B cell (primary cell): ENCODE measurements around the gene CDK8. TPM values are rescaled to one million over a fixed set of nuclear protein-coding genes. Genes with fewer than 3 reads are reported as not detected.

Source experiments
- ATAC-seq: fragments of 200-7000 bp; cut with Tn5 transposase; one replicate; pipeline ENCODE4 v1.10.0; 2021; ENCODE audit warnings: low read depth, mild to moderate bottlenecking, moderate number of reproducible peaks, moderate library complexity
- CTCF ChIA-PET: fragments of 350-600 bp; sonication (Branson Sonifier 250); formaldehyde crosslinking; loops from one replicate; lab custom pipeline; 2021; ENCODE audit warnings: antibody characterized with exemption, inconsistent platforms; lab: Charles Lee
- POLR2A ChIA-PET: fragments of 350-600 bp; sonication (Branson Sonifier 250); formaldehyde crosslinking; loops from one replicate; lab custom pipeline; 2021; ENCODE audit warnings: antibody characterized with exemption; lab: Charles Lee
- DNase-seq: peaks from one replicate; pipeline ENCODE4 v3.0.0; 2013
- H2AFZ ChIP-seq: 2 replicates; pipeline ENCODE4 v1.6.1; 2012; ENCODE audit warnings: mild to moderate bottlenecking, low read depth, low read length; ENCODE audit not compliant: insufficient read depth, poor library complexity, severe bottlenecking
- H3K27ac ChIP-seq, 2 donors: 1 replicate in 1 of 2; 2 replicates in 1 of 2; pipeline ENCODE4 v1.5.1; 2012 to 2013; ENCODE audit warnings: low read length in 2 of 2, mild to moderate bottlenecking in 2 of 2, moderate library complexity in 1 of 2
- H3K27me3 ChIP-seq, 4 experiments: fragments of 200-600 bp in 1 of 4; sonication (generic) in 1 of 4; replicated peaks in 1 of 4; 1 replicate in 2 of 4; 2 replicates in 2 of 4; pipeline versions ENCODE4 v1.6.1 to v1.7.0; 2013 to 2016; ENCODE audit warnings: low read length in 3 of 4, mild to moderate bottlenecking in 2 of 4, mixed read lengths in 1 of 4, moderate library complexity in 1 of 4; ENCODE audit not compliant: insufficient read depth in 4 of 4, control insufficient read depth in 3 of 4; ENCODE audit errors: control extremely low read depth in 1 of 4
- H3K36me3 ChIP-seq, 2 experiments: replicated peaks in 1 of 2; 1 replicate in 1 of 2; 2 replicates in 1 of 2; pipeline versions ENCODE4 v1.6.1 to v1.7.1; 2013; ENCODE audit warnings: low read length in 1 of 2; ENCODE audit not compliant: insufficient read depth in 2 of 2, control insufficient read depth in 1 of 2; ENCODE audit errors: control extremely low read depth in 1 of 2, extremely low read depth in 1 of 2
- H3K4me1 ChIP-seq, 2 donors: fragments of 200-600 bp in 1 of 2; sonication (generic) in 1 of 2; 1 replicate in 1 of 2; 2 replicates in 1 of 2; pipeline versions ENCODE4 v1.5.1 to v1.6.1; 2013 to 2017; ENCODE audit warnings: low read length in 2 of 2; ENCODE audit not compliant: control insufficient read depth in 2 of 2, insufficient read depth in 2 of 2
- H3K4me2 ChIP-seq: replicated peaks from 2 replicates; pipeline ENCODE3; 2012; ENCODE audit warnings: mild to moderate bottlenecking, low read depth, low read length; ENCODE audit not compliant: poor library complexity, severe bottlenecking
- H3K4me3 ChIP-seq, 5 experiments: fragments of 200-600 bp in 1 of 5; sonication (generic) in 1 of 5; 1 replicate in 3 of 5; 2 replicates in 2 of 5; pipeline versions ENCODE4 v1.5.1 to v1.7.0; 2011 to 2016; ENCODE audit warnings: low read length in 4 of 5, mild to moderate bottlenecking in 4 of 5, low read depth in 2 of 5, control low read depth in 1 of 5, moderate library complexity in 1 of 5; ENCODE audit not compliant: insufficient read depth in 1 of 5; ENCODE audit errors: control extremely low read depth in 1 of 5, extremely low read depth in 1 of 5
- H3K79me2 ChIP-seq: fragments of 200-600 bp; sonication (generic); one replicate; pipeline ENCODE4 v1.6.0; 2016; ENCODE audit warnings: low read length; ENCODE audit not compliant: control insufficient read depth, insufficient read depth
- H3K9ac ChIP-seq: fragments of 200-600 bp; sonication (generic); 2 replicates; pipeline ENCODE4 v1.6.1; 2017; ENCODE audit warnings: mild to moderate bottlenecking, low read length, moderate library complexity
- H3K9me3 ChIP-seq, 3 donors: one replicate each; pipeline versions ENCODE4 v1.6.1 to v1.7.1; 2013; ENCODE audit warnings: low read length in 2 of 3; ENCODE audit not compliant: control insufficient read depth in 2 of 3, insufficient read depth in 1 of 3; ENCODE audit errors: control extremely low read depth in 1 of 3
- H4K20me1 ChIP-seq: 2 replicates; pipeline ENCODE4 v1.6.0; 2012; ENCODE audit warnings: mild to moderate bottlenecking, low read length; ENCODE audit not compliant: insufficient read depth, control insufficient read depth, poor library complexity, severe bottlenecking
- H3K27ac Mint-ChIP-seq: one replicate; pipeline ENCODE4 v1.8.0; 2021; ENCODE audit warnings: mixed read lengths
- H3K27me3 Mint-ChIP-seq: one replicate; pipeline ENCODE4 v1.8.0; 2021; ENCODE audit warnings: mixed read lengths
- H3K4me1 Mint-ChIP-seq: one replicate; pipeline ENCODE4 v1.8.0; 2021; ENCODE audit warnings: mixed read lengths
- H3K4me3 Mint-ChIP-seq: one replicate; pipeline ENCODE4 v1.8.0; 2021; ENCODE audit warnings: mixed read lengths
- H3K9me3 Mint-ChIP-seq: one replicate; pipeline ENCODE4 v1.8.0; 2022; ENCODE audit warnings: mixed read lengths; ENCODE audit not compliant: insufficient read depth
- CTCF ChIP-seq: fragments of 200-600 bp; IDR thresholded peaks from one replicate; pipeline ENCODE4 v1.8.0; 2022; ENCODE audit warnings: antibody characterized with exemption, mild to moderate bottlenecking
- EZH2 ChIP-seq: IDR thresholded peaks from 2 replicates; pipeline ENCODE4 v1.6.1; 2012; ENCODE audit warnings: borderline replicate concordance, low read depth, mild to moderate bottlenecking, moderate library complexity, low read length; ENCODE audit not compliant: insufficient read depth, poor library complexity, severe bottlenecking
- WGBS: methylation state at CpG from one replicate; pipeline ENCODE4 v1.1.5; 2013; ENCODE audit warnings: missing lambda C conversion rate; ENCODE audit not compliant: insufficient coverage; 5-methylcytosine and 5-hydroxymethylcytosine counted together
- intact Hi-C: fragments of 100-400 bp; cut with micrococcal nuclease; formaldehyde crosslinking; loops from one replicate; pipeline ENCODE4 v1.10.0; 2022
- polyA plus RNA-seq: library from polyadenylated mRNA; depleted of rRNA; stranded (reverse); fragments of >200 nt; gene quantifications from 2 replicates; pipeline ENCODE4 v1.2.3, GENCODE V29; 2012
- total RNA-seq, 2 donors: library from RNA; stranded (reverse); fragments of 120-200 nt in 1 of 2; gene quantifications; 1 replicate in 1 of 2; 2 replicates in 1 of 2; pipeline versions ENCODE4 v1.2.3 to v1.2.4, GENCODE V29; 2013 to 2022

Gene CDK8
- total and polyA plus RNA-seq, 2 donors (not counting 1 experiment from before 2014, with no cell fraction given) = 10.8 to 13.5 TPM

GRCh38 chr13:26222520-26223046 lies 31.3 kb upstream of the CDK8 start:
- no peak for ATAC-seq
- H3K4me3 ChIP-seq = peak overlapping the region; percentile 86 to 99 (median 99)
- peak overlapping the region; percentile 92 for H2AFZ ChIP-seq
- ChIA-PET POLR2A (interaction anchor here (1.0 to 1.7 kb wide), 2 partner anchors 31 to 37 kb away, joined by 3 to 23 read pairs; partner anchors contain the start of gene CDK8), CTCF (interaction anchor here (1.4 to 3.8 kb wide), 3 partner anchors 36 to 563 kb away, joined by 3 to 35 read pairs (median 5); no protein-coding TSS in a partner anchor)
- no peaks in the 10 kb centered on the region for H3K27me3 ChIP-seq
- no peak for DNase-seq
- H3K9me3 ChIP-seq = no peaks in the 10 kb centered on the region
- peaks cover 16 to 23% of the 10 kb centered on the region in 2 donors for H3K4me1 ChIP-seq
- H3K4me1 Mint-ChIP-seq = peaks cover 30% of the 10 kb centered on the region
- peaks cover 21% of the 10 kb centered on the region for H3K79me2 ChIP-seq
- H3K27ac ChIP-seq = peak overlapping the region; percentile 94 to 95
- WGBS = 44% methylated on average over 13 of the region's 16 CpGs
- peak overlapping the region; percentile 78 for H3K4me2 ChIP-seq
- intact Hi-C loops = loop anchor here (1.0 to 10.0 kb wide), 2 partner anchors 36 to 562 kb away; no protein-coding TSS in a partner anchor
- peaks cover 2% of the 10 kb centered on the region for H4K20me1 ChIP-seq
- no peaks in the 10 kb centered on the region for H3K9me3 Mint-ChIP-seq
- TF ChIP-seq CTCF = no peak
- no peak for TF ChIP-seq EZH2
- peak overlapping the region; percentile 85 for H3K9ac ChIP-seq
- peak overlapping the region; percentile 95 for H3K4me3 Mint-ChIP-seq
- H3K27ac Mint-ChIP-seq = peak overlapping the region; percentile 100
- H3K27me3 Mint-ChIP-seq = peaks cover 2% of the 10 kb centered on the region
- peaks cover 8 to 23% of the 10 kb centered on the region in 2 experiments for H3K36me3 ChIP-seq

DNA sequence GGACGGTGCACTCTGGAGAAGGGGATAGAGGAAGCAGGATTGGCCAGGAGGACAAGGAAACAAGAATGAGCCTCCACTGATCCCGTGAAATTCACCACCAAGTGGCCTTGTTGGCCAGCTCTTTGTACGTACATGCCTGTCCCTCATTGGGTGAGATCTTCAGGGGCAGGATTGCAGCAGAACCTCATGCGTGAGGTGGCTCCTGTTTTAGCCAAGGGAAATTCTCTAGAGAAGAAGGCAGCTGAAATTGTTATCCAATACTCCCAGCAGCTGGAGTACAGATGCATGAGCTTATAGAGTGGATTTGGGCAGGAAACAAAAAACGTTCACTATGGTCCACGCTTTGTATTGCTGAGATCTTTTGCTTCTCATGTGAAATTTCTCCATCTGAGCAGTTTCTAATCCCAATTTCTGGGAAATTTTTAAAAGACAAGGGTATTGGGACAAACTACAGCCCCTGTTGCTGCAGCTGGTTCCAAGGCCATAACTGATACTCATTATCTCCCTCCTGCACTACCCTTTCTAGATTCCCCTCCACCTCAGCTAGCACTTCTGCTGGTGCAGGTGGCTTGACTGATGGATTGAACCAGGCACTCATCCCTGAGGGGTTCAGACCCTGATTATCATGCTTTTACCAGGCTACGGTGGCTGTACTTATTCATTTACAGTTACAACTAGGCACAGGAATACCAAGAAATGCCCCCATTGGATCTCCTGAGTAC lies 27.9 kb upstream of the CDK8 start:
- Histone ChIP-seq H3K9me3 (peaks cover 0 to 3% (median 0%) of the 10 kb centered on the region in 3 donors), H3K27me3 (no peaks in the 10 kb centered on the region), H3K9ac (no peak overlapping the region), H2AFZ (no peak overlapping the region), H3K4me1 (peaks cover 9% of the 10 kb centered on the region in 2 donors), H3K79me2 (peaks cover 6% of the 10 kb centered on the region), H3K27ac (no peak overlapping the region), H3K4me3 (no peak overlapping the region), H3K4me2 (no peak overlapping the region), H3K36me3 (no peaks in the 10 kb centered on the region), H4K20me1 (no peaks in the 10 kb centered on the region)
- intact Hi-C loops = loop anchor here (10.0 kb wide), 1 partner anchor 559 kb away; no protein-coding TSS in a partner anchor
- Mint-ChIP-seq H3K27ac (no peak overlapping the region), H3K27me3 (peaks cover 3% of the 10 kb centered on the region), H3K9me3 (no peaks in the 10 kb centered on the region), H3K4me3 (no peak overlapping the region), H3K4me1 (peaks cover 18% of the 10 kb centered on the region)
- WGBS = 91% methylated on average over 6 of the region's 7 CpGs
- no peak for DNase-seq
- ChIA-PET CTCF (no interaction called here), POLR2A (no interaction called here)
- TF ChIP-seq CTCF (no peak), EZH2 (no peak)
- ATAC-seq = no peak
